ENCODE data around the gene RIPK4. TPM values are rescaled to one million over a fixed set of nuclear protein-coding genes. Genes with fewer than 3 reads are reported as not detected.

The RIPK4 gene
- 11.4 to 15.0 TPM (median 12.3 TPM) in 5 replicates for total RNA-seq (2022; extraction: Qiagen RNA extraction; ENCODE audit: low read depth)

GRCh38 chr21:41766883-41767605 lies at the start of gene RIPK4:
Gene RIPK4, minus strand, starts transcription at chr21:41767052. Its CDS starts 11 bp downstream, at chr21:41767041.

Other genes with a start within 250 kb of the RIPK4 start
- 2.5 to 4.3 TPM (median 3.8 TPM) in 5 replicates for gene PRDM15, start 112.3 kb upstream of the RIPK4 start, total RNA-seq (2022; extraction: Qiagen RNA extraction; ENCODE audit: low read depth)
- 10.4 to 11.6 TPM (median 10.7 TPM) in 5 replicates for gene C2CD2, start 187.0 kb upstream of the RIPK4 start, total RNA-seq (2022; extraction: Qiagen RNA extraction; ENCODE audit: low read depth)
- 5.9 to 7.7 TPM (median 6.9 TPM) in 5 replicates for gene ZBTB21, start 243.3 kb upstream of the RIPK4 start, total RNA-seq (2022; extraction: Qiagen RNA extraction; ENCODE audit: low read depth)